HepG2 (cell line): Measurements from ENCODE around the gene SMIM24. TPM values are rescaled to one million over a fixed set of nuclear protein-coding genes. Genes with fewer than 3 reads are reported as not detected.

Experiments used
- EZH2 ChIP-seq: conservative IDR thresholded peaks from 2 replicates; pipeline ENCODE4 v1.6.1; 2012; ENCODE audit warnings: mild to moderate bottlenecking, low read depth, low read length, moderate library complexity
- GABPA ChIP-seq, 2 experiments: IDR thresholded peaks; 2 replicates each; pipeline ENCODE4 v1.6.1; 2011 to 2016; ENCODE audit warnings: low read depth in 2 of 2, low read length in 1 of 2, missing biosample characterization in 1 of 2, missing genetic modification characterization in 1 of 2
- GATAD1 ChIP-seq: IDR thresholded peaks from 2 replicates; pipeline ENCODE4 v1.6.1; 2016; ENCODE audit warnings: missing genetic modification reagents, missing compliant biosample characterization
- RBFOX2 ChIP-seq: fragments of 200-400 bp; formaldehyde crosslinking; IDR thresholded peaks from 2 replicates; pipeline ENCODE4 v1.6.1; 2017; ENCODE audit warnings: low read depth, mild to moderate bottlenecking, low read length
- ZNF253 ChIP-seq: sonication (generic); formaldehyde crosslinking; IDR thresholded peaks from 2 replicates; pipeline ENCODE4 v1.8.0; 2022; ENCODE audit warnings: mild to moderate bottlenecking, missing genetic modification reagents, borderline replicate concordance
- ZNF451 ChIP-seq: sonication (generic); formaldehyde crosslinking; IDR thresholded peaks from 2 replicates; pipeline ENCODE4 v1.5.0; 2020; ENCODE audit warnings: mild to moderate bottlenecking, missing genetic modification reagents
- ZNF543 ChIP-seq: sonication (generic); formaldehyde crosslinking; IDR thresholded peaks from 2 replicates; pipeline ENCODE4 v1.4.0; 2020; ENCODE audit warnings: mild to moderate bottlenecking, missing genetic modification reagents
- ZNF703 ChIP-seq: sonication (generic); formaldehyde crosslinking; IDR thresholded peaks from 2 replicates; pipeline ENCODE4 v1.5.1; 2020; ENCODE audit warnings: missing genetic modification reagents, mild to moderate bottlenecking, moderate library complexity, borderline replicate concordance
- ZSCAN31 ChIP-seq: sonication (generic); formaldehyde crosslinking; IDR thresholded peaks from 2 replicates; pipeline ENCODE4 v1.5.0; 2020; ENCODE audit warnings: low read depth, mild to moderate bottlenecking, missing genetic modification reagents
- polyA plus RNA-seq, 8 experiments: library from polyadenylated mRNA; depleted of rRNA in 3 of 8; stranded (reverse) in 7 of 8; unstranded in 1 of 8; fragments of >200 nt; fragmentation: Illumina TruSeq in 4 of 8; extraction: Trizol in 4 of 8; gene quantifications; 2 replicates each; pipeline versions ENCODE4 v1.2.1 to v1.2.3, GENCODE V29; 2011 to 2016; ENCODE audit warnings: low read depth in 4 of 8, missing spikeins in 1 of 8, mixed read lengths in 1 of 8; ENCODE audit not compliant: insufficient read depth in 1 of 8
- total RNA-seq, 5 experiments: library from RNA; depleted of rRNA; stranded (reverse); fragments of >200 nt; fragmentation: Illumina TruSeq; extraction: Trizol; gene quantifications; 2 replicates each; pipeline ENCODE4 v1.2.3, GENCODE V29; 2016; ENCODE audit warnings: low read depth in 1 of 5
- TF ChIP-seq, protein P1 (sequence below): sonication (generic); formaldehyde crosslinking; IDR thresholded peaks from 2 replicates; pipeline ENCODE4 v1.5.0; 2020; ENCODE audit warnings: missing genetic modification reagents
- TF ChIP-seq, protein P2 (sequence below): IDR thresholded peaks from 2 replicates; pipeline ENCODE4 v1.4.0; 2020; ENCODE audit warnings: mild to moderate bottlenecking, missing genetic modification reagents
- TF ChIP-seq, protein P3 (sequence below): sonication (generic); formaldehyde crosslinking; IDR thresholded peaks from 2 replicates; pipeline ENCODE4 v1.9.0; 2021; ENCODE audit warnings: missing genetic modification reagents, borderline replicate concordance
- TF ChIP-seq, protein P4 (sequence below): sonication (generic); formaldehyde crosslinking; IDR thresholded peaks from 2 replicates; pipeline ENCODE4 v1.9.0; 2021; ENCODE audit warnings: missing genetic modification reagents, mild to moderate bottlenecking, borderline replicate concordance

The SMIM24 gene
- total and polyA plus RNA-seq, 2 of the 13 experiments (the other 11 are each of a cell fraction or from before 2014, with no cell fraction given), result 11.2 to 70.6 TPM

GRCh38 chr19:3434630-3435553 lies 45.4 kb downstream of the SMIM24 start (continued):
- TF ChIP-seq, protein P1, sequence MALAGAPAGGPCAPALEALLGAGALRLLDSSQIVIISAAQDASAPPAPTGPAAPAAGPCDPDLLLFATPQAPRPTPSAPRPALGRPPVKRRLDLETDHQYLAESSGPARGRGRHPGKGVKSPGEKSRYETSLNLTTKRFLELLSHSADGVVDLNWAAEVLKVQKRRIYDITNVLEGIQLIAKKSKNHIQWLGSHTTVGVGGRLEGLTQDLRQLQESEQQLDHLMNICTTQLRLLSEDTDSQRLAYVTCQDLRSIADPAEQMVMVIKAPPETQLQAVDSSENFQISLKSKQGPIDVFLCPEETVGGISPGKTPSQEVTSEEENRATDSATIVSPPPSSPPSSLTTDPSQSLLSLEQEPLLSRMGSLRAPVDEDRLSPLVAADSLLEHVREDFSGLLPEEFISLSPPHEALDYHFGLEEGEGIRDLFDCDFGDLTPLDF (CRISPR knock-in tag), result peak; percentile 76
- peak; percentile 79 for TF ChIP-seq GABPA (IDR thresholded peaks at IDR 0.05; ENCODE audit: low read depth, low read length)
- TF ChIP-seq GABPA (CRISPR knock-in tag; IDR thresholded peaks at IDR 0.05; ENCODE audit: low read depth), result peak; percentile 91
- peak; percentile 82 for TF ChIP-seq RBFOX2
- peak; percentile 69; the same call in 1 of the 2 replicates for TF ChIP-seq ZNF543 (CRISPR knock-in tag)
- TF ChIP-seq, protein P2, sequence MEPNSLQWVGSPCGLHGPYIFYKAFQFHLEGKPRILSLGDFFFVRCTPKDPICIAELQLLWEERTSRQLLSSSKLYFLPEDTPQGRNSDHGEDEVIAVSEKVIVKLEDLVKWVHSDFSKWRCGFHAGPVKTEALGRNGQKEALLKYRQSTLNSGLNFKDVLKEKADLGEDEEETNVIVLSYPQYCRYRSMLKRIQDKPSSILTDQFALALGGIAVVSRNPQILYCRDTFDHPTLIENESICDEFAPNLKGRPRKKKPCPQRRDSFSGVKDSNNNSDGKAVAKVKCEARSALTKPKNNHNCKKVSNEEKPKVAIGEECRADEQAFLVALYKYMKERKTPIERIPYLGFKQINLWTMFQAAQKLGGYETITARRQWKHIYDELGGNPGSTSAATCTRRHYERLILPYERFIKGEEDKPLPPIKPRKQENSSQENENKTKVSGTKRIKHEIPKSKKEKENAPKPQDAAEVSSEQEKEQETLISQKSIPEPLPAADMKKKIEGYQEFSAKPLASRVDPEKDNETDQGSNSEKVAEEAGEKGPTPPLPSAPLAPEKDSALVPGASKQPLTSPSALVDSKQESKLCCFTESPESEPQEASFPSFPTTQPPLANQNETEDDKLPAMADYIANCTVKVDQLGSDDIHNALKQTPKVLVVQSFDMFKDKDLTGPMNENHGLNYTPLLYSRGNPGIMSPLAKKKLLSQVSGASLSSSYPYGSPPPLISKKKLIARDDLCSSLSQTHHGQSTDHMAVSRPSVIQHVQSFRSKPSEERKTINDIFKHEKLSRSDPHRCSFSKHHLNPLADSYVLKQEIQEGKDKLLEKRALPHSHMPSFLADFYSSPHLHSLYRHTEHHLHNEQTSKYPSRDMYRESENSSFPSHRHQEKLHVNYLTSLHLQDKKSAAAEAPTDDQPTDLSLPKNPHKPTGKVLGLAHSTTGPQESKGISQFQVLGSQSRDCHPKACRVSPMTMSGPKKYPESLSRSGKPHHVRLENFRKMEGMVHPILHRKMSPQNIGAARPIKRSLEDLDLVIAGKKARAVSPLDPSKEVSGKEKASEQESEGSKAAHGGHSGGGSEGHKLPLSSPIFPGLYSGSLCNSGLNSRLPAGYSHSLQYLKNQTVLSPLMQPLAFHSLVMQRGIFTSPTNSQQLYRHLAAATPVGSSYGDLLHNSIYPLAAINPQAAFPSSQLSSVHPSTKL, result no peak
- peak; percentile 89 for TF ChIP-seq GATAD1
- TF ChIP-seq ZNF451, result 0 out of 2 replicates have a peak, but pooled peaks have one; percentile 40
- no peak for TF ChIP-seq ZNF703 (CRISPR knock-in tag)
- no peak for TF ChIP-seq EZH2
- TF ChIP-seq, protein P3, sequence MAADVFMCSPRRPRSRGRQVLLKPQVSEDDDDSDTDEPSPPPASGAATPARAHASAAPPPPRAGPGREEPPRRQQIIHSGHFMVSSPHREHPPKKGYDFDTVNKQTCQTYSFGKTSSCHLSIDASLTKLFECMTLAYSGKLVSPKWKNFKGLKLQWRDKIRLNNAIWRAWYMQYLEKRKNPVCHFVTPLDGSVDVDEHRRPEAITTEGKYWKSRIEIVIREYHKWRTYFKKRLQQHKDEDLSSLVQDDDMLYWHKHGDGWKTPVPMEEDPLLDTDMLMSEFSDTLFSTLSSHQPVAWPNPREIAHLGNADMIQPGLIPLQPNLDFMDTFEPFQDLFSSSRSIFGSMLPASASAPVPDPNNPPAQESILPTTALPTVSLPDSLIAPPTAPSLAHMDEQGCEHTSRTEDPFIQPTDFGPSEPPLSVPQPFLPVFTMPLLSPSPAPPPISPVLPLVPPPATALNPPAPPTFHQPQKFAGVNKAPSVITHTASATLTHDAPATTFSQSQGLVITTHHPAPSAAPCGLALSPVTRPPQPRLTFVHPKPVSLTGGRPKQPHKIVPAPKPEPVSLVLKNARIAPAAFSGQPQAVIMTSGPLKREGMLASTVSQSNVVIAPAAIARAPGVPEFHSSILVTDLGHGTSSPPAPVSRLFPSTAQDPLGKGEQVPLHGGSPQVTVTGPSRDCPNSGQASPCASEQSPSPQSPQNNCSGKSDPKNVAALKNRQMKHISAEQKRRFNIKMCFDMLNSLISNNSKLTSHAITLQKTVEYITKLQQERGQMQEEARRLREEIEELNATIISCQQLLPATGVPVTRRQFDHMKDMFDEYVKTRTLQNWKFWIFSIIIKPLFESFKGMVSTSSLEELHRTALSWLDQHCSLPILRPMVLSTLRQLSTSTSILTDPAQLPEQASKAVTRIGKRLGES (CRISPR knock-in tag), result no peak
- no peak for TF ChIP-seq ZNF253 (CRISPR knock-in tag)
- peak; percentile 40; the same call in 1 of the 2 replicates for TF ChIP-seq ZSCAN31
- TF ChIP-seq, protein P4, sequence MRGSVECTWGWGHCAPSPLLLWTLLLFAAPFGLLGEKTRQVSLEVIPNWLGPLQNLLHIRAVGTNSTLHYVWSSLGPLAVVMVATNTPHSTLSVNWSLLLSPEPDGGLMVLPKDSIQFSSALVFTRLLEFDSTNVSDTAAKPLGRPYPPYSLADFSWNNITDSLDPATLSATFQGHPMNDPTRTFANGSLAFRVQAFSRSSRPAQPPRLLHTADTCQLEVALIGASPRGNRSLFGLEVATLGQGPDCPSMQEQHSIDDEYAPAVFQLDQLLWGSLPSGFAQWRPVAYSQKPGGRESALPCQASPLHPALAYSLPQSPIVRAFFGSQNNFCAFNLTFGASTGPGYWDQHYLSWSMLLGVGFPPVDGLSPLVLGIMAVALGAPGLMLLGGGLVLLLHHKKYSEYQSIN, result no peak
